GM12878 (cell line): ENCODE results near the gene FAM24B. TPM values are rescaled to one million over a fixed set of nuclear protein-coding genes. Genes with fewer than 3 reads are reported as not detected.

Experiments used
- ATAC-seq: fragments of 200-7000 bp; cut with Tn5 transposase; 3 replicates; pipeline ENCODE4 v1.9.1; 2020; ENCODE audit warnings: mild to moderate bottlenecking, moderate library complexity
- BruUV-seq: library from RNA; stranded (reverse); fragments of 400-500 nt; replicated peaks from 2 replicates; lab custom pipeline; 2021; lab: Mats Ljungman, UMichigan
- CTCF ChIA-PET: fragments of 300-600 bp; sonication (Branson Sonifier 250); formaldehyde crosslinking; extraction: SDS; loops from one replicate; lab custom pipeline; 2021; ENCODE audit warnings: inconsistent platforms; lab: Yijun Ruan, JAX
- POLR2A ChIA-PET: fragments of 350-600 bp; formaldehyde crosslinking; extraction: SDS; loops from one replicate; lab custom pipeline; 2021; ENCODE audit warnings: inconsistent platforms; lab: Charles Lee
- RAD21 ChIA-PET: fragments of 300-600 bp; sonication (Branson Sonifier 250); formaldehyde crosslinking; loops from one replicate; lab custom pipeline; 2023; ENCODE audit warnings: antibody characterized with exemption; ENCODE audit not compliant: unreplicated experiment; lab: Charles Lee
- SMC1A ChIA-PET: fragments of 300-600 bp; sonication (Branson Sonifier 250); formaldehyde crosslinking; loops from one replicate; lab custom pipeline; 2023; ENCODE audit not compliant: unreplicated experiment, uncharacterized antibody; lab: Charles Lee
- DNase-seq: peaks from one replicate; pipeline ENCODE4 v3.0.0-alpha.2; 2011; ENCODE audit warnings: low read depth, low spot score
- FAIRE-seq: peaks from 3 replicates; lab custom pipeline; 2011; peaks lifted over from hg19 to GRCh38; lab: Jason Lieb, UNC
- H2AFZ ChIP-seq: 2 replicates; pipeline ENCODE4 v1.6.0; 2011; ENCODE audit warnings: low read depth, low read length, control low read depth; ENCODE audit not compliant: control insufficient read depth
- H3K27ac ChIP-seq: 2 replicates; pipeline ENCODE4 v1.5.1; 2011; ENCODE audit warnings: control low read depth; ENCODE audit not compliant: control insufficient read depth, insufficient read depth
- H3K27me3 ChIP-seq, 2 experiments: replicated peaks in 1 of 2; 2 replicates each; pipeline versions ENCODE4 v1.6.0 to v1.6.1; 2011; ENCODE audit warnings: low read length in 1 of 2; ENCODE audit not compliant: control insufficient read depth in 2 of 2, insufficient read depth in 2 of 2
- H3K36me3 ChIP-seq, 2 experiments: 2 replicates each; pipeline ENCODE4 v1.5.1; 2011; ENCODE audit warnings: low read length in 1 of 2; ENCODE audit not compliant: control insufficient read depth in 2 of 2, insufficient read depth in 2 of 2
- H3K4me1 ChIP-seq: 2 replicates; pipeline ENCODE4 v1.6.1; 2011; ENCODE audit warnings: mild to moderate bottlenecking, low read length, moderate library complexity, mixed read lengths; ENCODE audit not compliant: control insufficient read depth, insufficient read depth
- H3K4me2 ChIP-seq: 2 replicates; pipeline ENCODE4 v1.6.0; 2011; ENCODE audit warnings: control low read depth; ENCODE audit not compliant: control insufficient read depth, insufficient read depth
- H3K4me3 ChIP-seq: fragments of 200-600 bp; sonication (generic); 2 replicates; pipeline ENCODE4 v1.5.1; 2016
- H3K79me2 ChIP-seq: 2 replicates; pipeline ENCODE4 v1.6.0; 2011; ENCODE audit warnings: low read length; ENCODE audit not compliant: control insufficient read depth, insufficient read depth
- H3K9ac ChIP-seq: 2 replicates; pipeline ENCODE4 v1.8.0; 2011; ENCODE audit warnings: low read length, control low read depth, mixed read lengths; ENCODE audit not compliant: control insufficient read depth, insufficient read depth
- H3K9me3 ChIP-seq: replicated peaks from 3 replicates; pipeline ENCODE4 v1.5.1; 2011; ENCODE audit warnings: mild to moderate bottlenecking, low read length; ENCODE audit not compliant: control insufficient read depth, insufficient read depth
- H4K20me1 ChIP-seq: 2 replicates; pipeline ENCODE4 v1.6.0; 2011; ENCODE audit not compliant: control insufficient read depth, insufficient read depth
- BRCA1 ChIP-seq: IDR thresholded peaks from 2 replicates; pipeline ENCODE4 v1.6.1; 2011; ENCODE audit warnings: low read depth, low read length, improper control_type of control experiment
- CREB1 ChIP-seq: IDR thresholded peaks from 2 replicates; pipeline ENCODE4 v1.6.1; 2012; ENCODE audit warnings: low read depth, mild to moderate bottlenecking, inconsistent platforms
- EED ChIP-seq: sonication (generic); IDR thresholded peaks from 2 replicates; pipeline ENCODE4 v1.6.1; 2016; ENCODE audit warnings: antibody characterized with exemption, low read depth
- EZH2 ChIP-seq: IDR thresholded peaks from 2 replicates; pipeline ENCODE4 v1.6.1; 2012; ENCODE audit warnings: low read depth, mild to moderate bottlenecking, control low read depth, inconsistent platforms, low read length, borderline replicate concordance; ENCODE audit not compliant: control insufficient read depth
- GABPA ChIP-seq: IDR thresholded peaks from 2 replicates; pipeline ENCODE4 v1.6.1; 2014; ENCODE audit warnings: antibody characterized with exemption, low read depth, mild to moderate bottlenecking, inconsistent platforms
- IKZF1 ChIP-seq: fragments of 450-650 bp; conservative IDR thresholded peaks from 2 replicates; pipeline ENCODE4 v1.6.1; 2017; ENCODE audit warnings: antibody characterized with exemption, mild to moderate bottlenecking
- IRF3 ChIP-seq: fragments of 450-650 bp; IDR thresholded peaks from 2 replicates; pipeline ENCODE4 v1.6.1; 2014; ENCODE audit warnings: mild to moderate bottlenecking
- IRF4 ChIP-seq: IDR thresholded peaks from 2 replicates; pipeline ENCODE4 v1.6.1; 2011; ENCODE audit warnings: low read depth, low read length
- IRF5 ChIP-seq: fragments of 450-650 bp; IDR thresholded peaks from 2 replicates; pipeline ENCODE4 v1.6.1; 2017; ENCODE audit warnings: borderline replicate concordance
- MYB ChIP-seq: fragments of 150-350 bp; IDR thresholded peaks from 2 replicates; pipeline ENCODE4 v1.6.1; 2014; ENCODE audit warnings: mild to moderate bottlenecking, low read depth, low read length, borderline replicate concordance
- NFYA ChIP-seq: IDR thresholded peaks from 2 replicates; pipeline ENCODE4 v1.6.1; 2011; ENCODE audit warnings: low read depth, mild to moderate bottlenecking, low read length, improper control_type of control experiment, borderline replicate concordance
- NR2C1 ChIP-seq: fragments of 450-650 bp; IDR thresholded peaks from 2 replicates; pipeline ENCODE4 v1.6.1; 2017; ENCODE audit warnings: antibody characterized with exemption, mild to moderate bottlenecking, moderate library complexity
- NR2F1 ChIP-seq: fragments of 450-650 bp; conservative IDR thresholded peaks from 2 replicates; pipeline ENCODE4 v1.6.1; 2017; ENCODE audit warnings: mild to moderate bottlenecking
- RAD21 ChIP-seq: IDR thresholded peaks from 2 replicates; pipeline ENCODE4 v1.6.1; 2011; ENCODE audit warnings: mild to moderate bottlenecking, low read depth, low read length, moderate library complexity; ENCODE audit not compliant: insufficient read depth
- RAD51 ChIP-seq: fragments of 450-650 bp; IDR thresholded peaks from 2 replicates; pipeline ENCODE4 v1.6.1; 2016; ENCODE audit warnings: moderate library complexity, mild to moderate bottlenecking, inconsistent platforms
- SPI1 ChIP-seq: IDR thresholded peaks from 2 replicates; pipeline ENCODE4 v1.6.1; 2011; ENCODE audit warnings: low read depth, mild to moderate bottlenecking, low read length, moderate library complexity, borderline replicate concordance; ENCODE audit not compliant: insufficient read depth
- ZBTB40 ChIP-seq: fragments of 450-650 bp; IDR thresholded peaks from 2 replicates; pipeline ENCODE4 v1.6.1; 2016; ENCODE audit warnings: mild to moderate bottlenecking, moderate library complexity, borderline replicate concordance
- ZNF217 ChIP-seq: fragments of 450-650 bp; IDR thresholded peaks from 2 replicates; pipeline ENCODE4 v1.6.1; 2017; ENCODE audit warnings: antibody characterized with exemption, mild to moderate bottlenecking
- WGBS: methylation state at CpG from one replicate; pipeline ENCODE4 v1.1.6; 2016; ENCODE audit warnings: low lambda C conversion rate; ENCODE audit not compliant: insufficient replicate concordance, insufficient coverage; ENCODE audit errors: missing lambda C conversion rate; 5-methylcytosine and 5-hydroxymethylcytosine counted together
- in situ Hi-C: fragments of 300-500 bp; cut with MboI; formaldehyde crosslinking; loops from 9 replicates; pipeline ENCODE4 v1.14.3; 2018; ENCODE audit warnings: mixed read lengths
- intact Hi-C: fragments of 100-400 bp; cut with micrococcal nuclease; formaldehyde crosslinking; loops from one replicate; pipeline ENCODE4 v1.14.2; 2022; ENCODE audit not compliant: unreplicated experiment
- polyA plus RNA-seq, 11 experiments: library from polyadenylated mRNA; depleted of rRNA in 4 of 11; unstranded in 6 of 11; stranded (reverse) in 5 of 11; fragments of >200 nt; fragmentation: Nextera tagmentation in 4 of 11; fragmentation: Illumina TruSeq in 1 of 11; extraction: Ambion mirVana in 4 of 11; extraction: Trizol in 1 of 11; gene quantifications; 1 replicate in 1 of 11; 2 replicates in 10 of 11; pipeline versions ENCODE4 v1.2.1 to v1.2.3, GENCODE V29; 2011 to 2016; ENCODE audit warnings: inconsistent platforms in 2 of 11, missing spikeins in 2 of 11, low read depth in 1 of 11
- total RNA-seq, 4 experiments: library from RNA; depleted of rRNA in 3 of 4; stranded (reverse); fragments of >200 nt in 3 of 4; fragmentation: Illumina TruSeq in 1 of 4; extraction: Trizol in 1 of 4; gene quantifications; 2 replicates each; pipeline versions ENCODE4 v1.2.1 to v1.2.3, GENCODE V29; 2013 to 2021

FAM24B gene
- total and polyA plus RNA-seq, 10 of the 15 experiments (the other 5 are each of a cell fraction or from before 2014, with no cell fraction given): 4.8 to 15.3 (median 7.2) TPM

- BruUV-seq: no TSS peak
- Histone ChIP-seq H3K27ac (no peak overlapping the region), H3K4me2 (no peak overlapping the region), H3K36me3 (no peaks in the 10 kb centered on the region), H4K20me1 (no peaks in the 10 kb centered on the region), H3K4me3 (no peak overlapping the region), H3K9ac (no peak overlapping the region), H3K79me2 (peaks cover 4% of the 10 kb centered on the region), H3K9me3 (no peaks in the 10 kb centered on the region), H3K27me3 (no peaks in the 10 kb centered on the region), H2AFZ (no peak overlapping the region), H3K4me1 (no peaks in the 10 kb centered on the region; the same call in 1 of the 2 replicates)
- ATAC-seq (no peak), FAIRE-seq (no peak), DNase-seq (no peak)
- WGBS: 88% methylated on average over 1 of the region's 1 CpG
- in situ Hi-C loops (no loop called here), intact Hi-C loops (no loop called here)
- TF ChIP-seq IRF4: no peak
- TF ChIP-seq CREB1: no peak
- no peak for TF ChIP-seq IRF5
- no peak for TF ChIP-seq ZBTB40
- TF ChIP-seq SPI1: no peak
- no peak for TF ChIP-seq NFYA
- TF ChIP-seq RAD21: no peak
- TF ChIP-seq IKZF1: no peak
- TF ChIP-seq NR2C1: no peak
- no peak for TF ChIP-seq EED
- no peak for TF ChIP-seq ZNF217
- TF ChIP-seq IRF3: no peak
- TF ChIP-seq MYB: no peak
- TF ChIP-seq RAD51: no peak
- no peak for TF ChIP-seq BRCA1
- TF ChIP-seq NR2F1: no peak
- no peak for TF ChIP-seq EZH2
- no peak for TF ChIP-seq GABPA
- SMC1A ChIA-PET: no interaction called here
- RAD21 ChIA-PET: no interaction called here
- CTCF ChIA-PET: no interaction called here
- POLR2A ChIA-PET: no interaction called here
These were observed 4.8 kb upstream of the FAM24B start for GRCh38 chr10:122884166-122884565.
